ENCODE measurements around the gene RCN1. TPM values are rescaled to one million over a fixed set of nuclear protein-coding genes. Genes with fewer than 3 reads are reported as not detected.

Gene RCN1
- total RNA-seq, 1 donor from 2014 or later, result 48.6 TPM

DNA sequence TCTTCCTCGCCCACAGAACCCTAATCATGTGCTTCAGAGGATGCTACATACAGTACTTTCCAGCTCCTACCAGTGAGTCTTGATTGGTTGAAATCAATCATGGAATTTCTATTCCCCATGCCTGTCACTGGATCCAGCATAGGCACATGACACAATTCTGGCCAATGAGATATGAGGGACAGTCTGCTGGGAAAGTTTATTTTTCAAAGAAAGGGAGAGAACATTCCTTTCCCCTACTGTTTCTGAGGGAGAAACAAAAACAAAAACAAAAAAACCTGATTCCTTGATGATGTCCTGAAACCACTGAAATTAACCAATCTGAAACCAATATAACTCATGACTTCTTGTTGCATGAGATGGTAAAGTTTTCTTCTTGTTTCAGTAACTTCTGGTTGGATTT is 3.3 kb upstream of the RCN1 start:
- no peaks in the 10 kb centered on the region for H3K36me3 ChIP-seq
- intact Hi-C loops (cut with DNase I), result no loop called here
- H3K4me1 ChIP-seq, result peaks cover 15% of the 10 kb centered on the region
- no peak for DNase-seq (ENCODE audit: extremely low spot score in 2 of 2)
- TF ChIP-seq CTCF (IDR thresholded peaks at IDR 0.05) (no peak), POLR2A (IDR thresholded peaks at IDR 0.05) (no peak), POLR2AphosphoS5 (IDR thresholded peaks at IDR 0.05; ENCODE audit: insufficient read depth in 1 of 2, low read depth in 1 of 2) (no peak)
- no peak overlapping the region for H3K4me3 ChIP-seq
- no peak overlapping the region for H3K27ac ChIP-seq
- H3K27me3 ChIP-seq, result no peaks in the 10 kb centered on the region
- H3K9me3 ChIP-seq, result no peaks in the 10 kb centered on the region

DNA sequence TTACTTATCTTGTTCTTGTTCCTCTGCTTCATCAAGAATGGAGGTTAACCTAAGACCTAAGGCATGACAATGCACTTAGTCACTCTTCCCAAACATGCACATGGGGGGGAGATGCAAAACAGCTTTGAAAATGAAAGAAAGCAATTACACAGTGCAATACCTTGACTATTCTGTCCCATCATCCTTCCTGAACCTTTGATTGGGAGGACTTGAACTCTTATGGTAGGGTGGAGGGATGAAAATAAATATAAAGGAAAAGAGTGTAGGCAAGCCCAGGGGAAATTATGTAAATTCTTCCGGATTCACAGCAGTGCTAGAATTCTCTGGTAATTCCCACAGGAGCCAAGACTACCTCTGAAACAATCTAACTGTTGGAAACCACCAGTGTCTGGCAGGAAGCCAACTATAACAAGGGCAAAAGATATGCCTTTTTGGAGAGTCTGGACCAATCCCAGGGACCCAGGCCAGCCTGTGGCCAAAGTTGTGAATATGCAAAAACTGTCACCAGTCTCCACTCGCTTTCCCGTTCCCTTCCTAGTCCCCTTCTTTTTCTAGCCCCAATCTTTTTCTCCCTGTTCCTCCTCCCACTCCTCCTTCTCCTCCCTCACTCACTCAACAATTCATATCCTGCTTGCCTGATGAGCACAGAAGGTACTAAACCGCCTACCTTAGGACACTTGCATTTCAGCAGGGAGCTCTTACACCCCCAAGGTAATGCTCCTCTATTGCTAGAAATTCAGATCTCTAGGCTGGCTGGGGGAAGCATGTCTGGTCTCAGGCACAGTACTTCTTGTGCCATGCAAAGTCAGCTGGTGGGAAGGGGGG is 2.5 kb upstream of the RCN1 start:
- H3K4me1 ChIP-seq, result peaks cover 23% of the 10 kb centered on the region

DNA sequence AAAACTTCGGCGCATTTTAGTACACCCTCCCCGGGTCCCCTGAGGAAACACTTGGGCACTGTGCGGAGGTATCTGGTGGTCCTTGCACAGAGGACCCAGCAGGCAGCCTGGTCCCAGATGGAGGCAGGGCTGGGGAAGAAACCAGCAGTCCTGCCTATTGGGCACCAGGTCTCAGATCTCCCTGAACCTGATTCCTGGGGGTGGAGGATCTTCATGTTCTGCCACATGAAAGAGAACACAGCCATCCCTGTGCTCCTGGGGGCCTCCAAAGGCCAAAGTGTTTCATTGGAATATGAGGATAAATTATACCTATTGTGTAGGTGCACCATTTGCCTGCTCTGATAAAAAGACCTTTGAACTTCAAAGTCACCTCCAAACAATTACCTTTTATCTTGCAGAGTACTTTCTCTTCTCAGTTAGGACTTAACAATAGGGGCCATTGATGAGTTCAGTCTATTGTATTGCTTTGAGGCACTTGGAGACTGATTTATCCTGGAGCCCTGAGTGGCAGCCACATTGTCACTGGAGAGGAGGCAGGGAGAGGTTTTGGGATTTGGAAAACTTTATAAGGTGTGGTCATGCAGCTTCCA is 1.8 kb downstream of the RCN1 start:
- H3K4me3 ChIP-seq, result peak overlapping the region; percentile 70 to 88
- intact Hi-C loops (cut with DNase I), result no loop called here
- TF ChIP-seq POLR2A (IDR thresholded peaks at IDR 0.05), result no peak
- no peak for TF ChIP-seq CTCF (IDR thresholded peaks at IDR 0.05)
- TF ChIP-seq POLR2AphosphoS5 (IDR thresholded peaks at IDR 0.05; ENCODE audit: insufficient read depth in 1 of 2, low read depth in 1 of 2), result no peak
- H3K4me1 ChIP-seq, result peaks cover 35% of the 10 kb centered on the region
- peak overlapping the region; percentile 95 for H3K27ac ChIP-seq
- no peaks in the 10 kb centered on the region for H3K27me3 ChIP-seq
- no peaks in the 10 kb centered on the region for H3K36me3 ChIP-seq
- H3K9me3 ChIP-seq, result no peaks in the 10 kb centered on the region
- no peak for DNase-seq (ENCODE audit: extremely low spot score in 2 of 2)

More for the DNA sequence above, 2.5 kb upstream of the RCN1 start:
- no peak overlapping the region for H3K4me3 ChIP-seq
- no peaks in the 10 kb centered on the region for H3K27me3 ChIP-seq
- H3K27ac ChIP-seq, result no peak overlapping the region
- no peaks in the 10 kb centered on the region for H3K9me3 ChIP-seq
- no peaks in the 10 kb centered on the region for H3K36me3 ChIP-seq
- intact Hi-C loops (cut with DNase I), result no loop called here
- TF ChIP-seq CTCF (IDR thresholded peaks at IDR 0.05), result no peak
- peak in 1 of 2 donors; percentile 37 for TF ChIP-seq POLR2AphosphoS5 (IDR thresholded peaks at IDR 0.05; ENCODE audit: insufficient read depth in 1 of 2, low read depth in 1 of 2)
- DNase-seq (ENCODE audit: extremely low spot score in 2 of 2), result no peak

DNA sequence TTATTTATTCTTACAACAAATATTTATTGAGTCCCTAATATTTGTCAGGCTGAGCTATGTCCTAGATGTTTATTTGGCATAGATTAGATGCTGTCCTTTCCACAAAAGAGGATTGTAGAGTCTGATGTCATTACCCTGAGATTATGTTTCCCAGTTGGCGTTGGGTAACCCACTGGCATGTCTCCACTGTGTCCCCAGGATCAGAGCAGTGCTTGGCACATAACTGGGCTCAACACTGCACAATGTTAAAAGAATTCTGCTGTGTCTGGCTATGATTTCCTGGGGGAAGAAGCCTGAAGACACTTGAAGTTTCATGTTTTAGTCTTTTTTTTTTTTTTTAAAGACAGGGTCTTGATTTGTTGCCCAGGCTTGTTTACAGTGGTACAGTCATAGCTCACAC is 4.0 kb downstream of the RCN1 start:
- Histone ChIP-seq H3K36me3 (peaks cover 0 to 9% of the 10 kb centered on the region in 2 donors), H3K4me3 (no peak overlapping the region), H3K27me3 (no peaks in the 10 kb centered on the region), H3K4me1 (peaks cover 35% of the 10 kb centered on the region), H3K27ac (no peak overlapping the region), H3K9me3 (no peaks in the 10 kb centered on the region)
- DNase-seq (ENCODE audit: extremely low spot score in 2 of 2), result no peak
- intact Hi-C loops (cut with DNase I), result no loop called here
- TF ChIP-seq POLR2AphosphoS5 (IDR thresholded peaks at IDR 0.05; ENCODE audit: insufficient read depth in 1 of 2, low read depth in 1 of 2), result no peak
- no peak for TF ChIP-seq POLR2A (IDR thresholded peaks at IDR 0.05)
- TF ChIP-seq CTCF (IDR thresholded peaks at IDR 0.05), result no peak
